K562 (cell line): ENCODE measurements around the gene NFXL1. TPM values are rescaled to one million over a fixed set of nuclear protein-coding genes. Genes with fewer than 3 reads are reported as not detected.

ENCODE experiments used
- ARID3A ChIP-seq: IDR thresholded peaks from 2 replicates; pipeline ENCODE4 v1.6.1; 2012; ENCODE audit warnings: low read depth, low read length, improper control_type of control experiment, borderline replicate concordance
- CHAMP1 ChIP-seq: fragments of 450-650 bp; IDR thresholded peaks from 2 replicates; pipeline ENCODE4 v1.6.1; 2016; ENCODE audit warnings: mild to moderate bottlenecking
- FOSL1 ChIP-seq: fragments of 200-800 bp; sonication (Bioruptor generic); conservative IDR thresholded peaks from 2 replicates; pipeline ENCODE4 v1.6.1; 2016; ENCODE audit warnings: missing genetic modification characterization, missing compliant biosample characterization
- FOXO4 ChIP-seq: fragments of 450-650 bp; formaldehyde crosslinking; IDR thresholded peaks from 2 replicates; pipeline ENCODE4 v1.4.0; 2020; ENCODE audit warnings: mild to moderate bottlenecking, moderate library complexity
- RB1 ChIP-seq: fragments of 450-650 bp; IDR thresholded peaks from 2 replicates; pipeline ENCODE4 v1.6.1; 2017; ENCODE audit warnings: low read depth, mild to moderate bottlenecking
- TRIM28 ChIP-seq: fragments of 450-650 bp; IDR thresholded peaks from 2 replicates; pipeline ENCODE4 v1.6.1; 2017
- ZNF407 ChIP-seq: fragments of 450-650 bp; IDR thresholded peaks from 2 replicates; pipeline ENCODE4 v1.6.1; 2016; ENCODE audit warnings: low read depth
- polyA plus RNA-seq, 8 experiments: library from polyadenylated mRNA; depleted of rRNA in 4 of 8; stranded (reverse) in 5 of 8; unstranded in 3 of 8; fragments of >200 nt; fragmentation: Nextera tagmentation in 2 of 8; fragmentation: Illumina TruSeq in 1 of 8; extraction: Ambion mirVana in 2 of 8; extraction: Trizol in 1 of 8; gene quantifications; 2 replicates each; pipeline versions ENCODE4 v1.2.1 to v1.2.3, GENCODE V29; 2011 to 2014; ENCODE audit warnings: inconsistent platforms in 1 of 8, missing spikeins in 1 of 8
- total RNA-seq, 7 experiments: library from RNA; depleted of rRNA in 6 of 7; stranded (reverse); fragments of >200 nt in 6 of 7; fragmentation: Illumina TruSeq in 2 of 7; extraction: Trizol in 2 of 7; gene quantifications; 2 replicates each; pipeline versions ENCODE4 v1.2.1 to v1.2.3, GENCODE V29; 2011 to 2021; ENCODE audit warnings: low replicate concordance in 1 of 7

NFXL1 gene
- total and polyA plus RNA-seq, 9 of the 15 experiments (the other 6 are each of a cell fraction or from before 2014, with no cell fraction given), result 7.5 to 27.0 (median 10.6) TPM

GRCh38 chr4:47913330-47913729 is 1.1 kb downstream of the NFXL1 start (continued):
- TF ChIP-seq FOXO4 (CRISPR knock-in tag) (no peak), CHAMP1 (no peak), ZNF407 (no peak), ARID3A (no peak), TRIM28 (0 out of 2 replicates have a peak, but pooled peaks have one; percentile 66), RB1 (no peak), FOSL1 (tag) (peak; percentile 73)
